Measurements from ENCODE around the gene DDX17. TPM values are rescaled to one million over a fixed set of nuclear protein-coding genes. Genes with fewer than 3 reads are reported as not detected.

DDX17 gene
- total RNA-seq (100 to 1,000 TPM; 384 to 410 TPM), polyA plus RNA-seq (ENCODE audit: insufficient read length in 6 of 6) (100 to 1,000 TPM; 751 to 895 (median 809) TPM)
- long read RNA-seq, donor 1, full-length matches to known transcripts, result 122 of 673 reads
- long read RNA-seq, donor 1, partial matches to known transcripts, result 551 of 673 reads
- long read RNA-seq, donor 1, other reads (novel, unspliced or antisense), result 0 of 673 reads
- long read RNA-seq, donor 2, full-length matches to known transcripts, result 94 of 536 reads
- long read RNA-seq, donor 2, partial matches to known transcripts, result 442 of 536 reads
- long read RNA-seq, donor 2, other reads (novel, unspliced or antisense), result 0 of 536 reads
- long read RNA-seq, donor 3, full-length matches to known transcripts, result 57 of 167 reads
- long read RNA-seq, donor 3, partial matches to known transcripts, result 110 of 167 reads
- long read RNA-seq, donor 3, other reads (novel, unspliced or antisense), result 0 of 167 reads
- long read RNA-seq, donor 4, partial matches to known transcripts, result 42 of 53 reads
- long read RNA-seq, donor 4, other reads (novel, unspliced or antisense), result 10 of 53 reads
- long read RNA-seq, donor 5, full-length matches to known transcripts, result 70 of 656 reads
- long read RNA-seq, donor 5, partial matches to known transcripts, result 586 of 656 reads
- long read RNA-seq, donor 5, other reads (novel, unspliced or antisense), result 0 of 656 reads
- long read RNA-seq, donor 6, full-length matches to known transcripts, result 79 of 293 reads
- long read RNA-seq, donor 6, partial matches to known transcripts, result 214 of 293 reads
- long read RNA-seq, donor 6, other reads (novel, unspliced or antisense), result 0 of 293 reads
- long read RNA-seq, donor 7, full-length matches to known transcripts, result 30 of 86 reads
- long read RNA-seq, donor 7, partial matches to known transcripts, result 56 of 86 reads
- long read RNA-seq, donor 7, other reads (novel, unspliced or antisense), result 0 of 86 reads
- long read RNA-seq, donor 8, full-length matches to known transcripts, result 84 of 275 reads
- long read RNA-seq, donor 8, partial matches to known transcripts, result 191 of 275 reads
- long read RNA-seq, donor 8, other reads (novel, unspliced or antisense), result 0 of 275 reads
- long read RNA-seq, donor 9, partial matches to known transcripts, result 0 of 1 reads
- long read RNA-seq, donor 9, other reads (novel, unspliced or antisense), result 0 of 1 reads
- long read RNA-seq, donor 10, partial matches to known transcripts, result 28 of 38 reads
- long read RNA-seq, donor 10, other reads (novel, unspliced or antisense), result 8 of 38 reads
- long read RNA-seq, donor 11, full-length matches to known transcripts, result 57 of 274 reads
- long read RNA-seq, donor 11, partial matches to known transcripts, result 217 of 274 reads
- long read RNA-seq, donor 11, other reads (novel, unspliced or antisense), result 0 of 274 reads
- long read RNA-seq, donor 12, full-length matches to known transcripts, result 68 of 299 reads
- long read RNA-seq, donor 12, partial matches to known transcripts, result 231 of 299 reads
- long read RNA-seq, donor 12, other reads (novel, unspliced or antisense), result 0 of 299 reads

- peaks cover 17 to 43% of the 10 kb centered on the region in 2 donors for H3K4me1 ChIP-seq
Observed at GRCh38 chr22:38506118-38506962, at the start of gene DDX17. Gene DDX17 (minus strand): TSS chr22:38506311.

GRCh38 chr22:38554281-38554680 lies 48.2 kb upstream of the DDX17 start:
- H3K36me3 ChIP-seq, result no peaks in the 10 kb centered on the region
- no peaks in the 10 kb centered on the region for H3K9me3 ChIP-seq
- DNase-seq (no peak), ATAC-seq (no peak)
- H3K4me1 ChIP-seq, result peaks cover 0 to 10% of the 10 kb centered on the region in 2 donors
- intact Hi-C loops (cut with DNase I), result loop anchor here in 1 of 2 donors (10.0 kb wide), 1 partner anchor 129 kb away; no protein-coding TSS in a partner anchor
- no peak overlapping the region for H3K27ac ChIP-seq
- H3K4me3 ChIP-seq, result no peak overlapping the region
- no peak for TF ChIP-seq CTCF (IDR thresholded peaks at IDR 0.05)
- H3K27me3 ChIP-seq, result peaks cover 0 to 31% of the 10 kb centered on the region in 2 donors

More at GRCh38 chr22:38506118-38506962, at the start of gene DDX17:
- intact Hi-C loops (cut with DNase I), result no loop called here
- DNase-seq (peak; percentile 95 to 100 (median 98)), ATAC-seq (peak; percentile 87)
- Histone ChIP-seq H3K27ac (peak within 1 kb of the TSS; percentile 99 to 100), H3K36me3 (peaks cover 0 to 26% of the 10 kb centered on the region in 2 donors), H3K9me3 (no peaks in the 10 kb centered on the region), H3K27me3 (no peaks in the 10 kb centered on the region), H3K4me3 (peak within 1 kb of the TSS; percentile 73 to 78)
- no peak for TF ChIP-seq CTCF (IDR thresholded peaks at IDR 0.05)

GRCh38 chr22:38549101-38549894 lies 43.2 kb upstream of the DDX17 start:
- intact Hi-C loops (cut with DNase I), result no loop called here
- ATAC-seq, result peak; percentile 25

More at GRCh38 chr22:38549101-38549894, 43.2 kb upstream of the DDX17 start:
- no peak for DNase-seq
- Histone ChIP-seq H3K4me1 (peaks cover 4 to 15% of the 10 kb centered on the region in 2 donors), H3K36me3 (no peaks in the 10 kb centered on the region), H3K4me3 (no peak overlapping the region), H3K9me3 (peaks cover 0 to 3% of the 10 kb centered on the region in 2 donors), H3K27me3 (peaks cover 0 to 37% of the 10 kb centered on the region in 2 donors), H3K27ac (no peak overlapping the region)
- TF ChIP-seq CTCF (IDR thresholded peaks at IDR 0.05), result no peak

Data from left lung (tissue), 14 donors.